Adrenal gland (tissue), 12 donors: ENCODE measurements around the gene ZNF500. TPM values are rescaled to one million over a fixed set of nuclear protein-coding genes. Genes with fewer than 3 reads are reported as not detected.

ENCODE experiments used
- DNase-seq, 7 donors: peaks; one replicate each; pipeline ENCODE4 v3.0.0-alpha.2; 2019 to 2020
- H3K27ac ChIP-seq, 5 donors: fragments of 200-600 bp; sonication (generic) in 4 of 5; 1 replicate in 3 of 5; 2 replicates in 2 of 5; pipeline versions ENCODE4 v1.5.1 to v1.8.0; 2016 to 2020; ENCODE audit warnings: mild to moderate bottlenecking in 1 of 5
- H3K27me3 ChIP-seq: fragments of 200-600 bp; 2 replicates; pipeline ENCODE4 v1.8.0; 2021
- H3K36me3 ChIP-seq, 2 donors: fragments of 200-600 bp; replicated peaks in 1 of 2; 1 replicate in 1 of 2; 2 replicates in 1 of 2; pipeline versions ENCODE4 v1.5.1 to v1.8.0; 2018 to 2022
- H3K4me1 ChIP-seq, 2 donors: fragments of 200-600 bp; replicated peaks in 1 of 2; 1 replicate in 1 of 2; 2 replicates in 1 of 2; pipeline versions ENCODE4 v1.5.1 to v1.8.0; 2018 to 2021
- H3K4me3 ChIP-seq, 4 donors: fragments of 200-600 bp; sonication (generic) in 3 of 4; one replicate each; pipeline ENCODE4 v1.5.1; 2016 to 2018
- H3K9me3 ChIP-seq, 3 donors: fragments of 200-600 bp; sonication (generic) in 1 of 3; replicated peaks in 1 of 3; 1 replicate in 2 of 3; 2 replicates in 1 of 3; pipeline versions ENCODE4 v1.5.1 to v1.8.0; 2016 to 2021
- POLR2A ChIP-seq, 2 donors: fragments of 450-650 bp; IDR thresholded peaks; one replicate each; pipeline ENCODE4 v1.6.1; 2017; ENCODE audit warnings: antibody characterized with exemption in 2 of 2, mild to moderate bottlenecking in 2 of 2, moderate library complexity in 1 of 2
- WGBS, 4 donors: extraction: QIAGEN DNeasy Blood & Tissue Kit in 2 of 4; methylation state at CpG; one replicate each; pipeline versions ENCODE4 v1.1.5 to v1.1.7; 2013 to 2017; 5-methylcytosine and 5-hydroxymethylcytosine counted together
- intact Hi-C, 2 donors: fragments of 100-400 bp; cut with DNase I; formaldehyde crosslinking; loops; one replicate each; pipeline versions ENCODE4 v1.14.1 to v1.15.0; 2022 to 2023
- polyA plus RNA-seq, 3 donors: library from polyadenylated mRNA; stranded (reverse); fragments of 200-250 nt in 2 of 3; fragments of 350-450 nt in 1 of 3; fragmentation: Illumina TruSeq in 1 of 3; extraction: RNeasy Lipid Tissue Mini Kit (QIAGEN cat#74804) in 1 of 3; gene quantifications; one replicate each; pipeline ENCODE4 v1.2.3, GENCODE V29; 2013 to 2014
- total RNA-seq, 9 donors: library from RNA; depleted of rRNA in 4 of 9; stranded (reverse); fragments of >200 nt in 4 of 9; fragments of 120-200 nt in 1 of 9; fragmentation: NEBNext Ultra II Directional in 1 of 9; extraction: Animal tissue kit (Norgen Biotek cat#: 25700) in 1 of 9; gene quantifications; one replicate each; pipeline versions ENCODE4 v1.1.0 to v1.2.4, GENCODE V29; 2013 to 2023
- TF ChIP-seq, protein P1 (sequence below), 6 experiments: fragments of 450-650 bp in 4 of 6; fragments of 200-600 bp in 2 of 6; sonication (generic) in 1 of 6; IDR thresholded peaks; 1 replicate in 5 of 6; 2 replicates in 1 of 6; pipeline versions ENCODE4 v1.5.1 to v1.8.0; 2016 to 2021; ENCODE audit warnings: antibody characterized with exemption in 6 of 6, mild to moderate bottlenecking in 2 of 6, moderate library complexity in 1 of 6
- donor health status: healthy with polysubstance abuse.
- donor health status: Bipolar disorder and iron deficiency.
- donor health status: DM: yes; HTN: yes; CAD: no.
- donor health status: DM: no; HTN: no; CAD: no.
- donor health status: DM: no; HTN: no; CAD: no.
- donor health status: DM: yes; HTN: yes; CAD: no.

ZNF500 gene
- total and polyA plus RNA-seq, 12 donors: 3.9 to 23.7 (median 11.4) TPM

DNA sequence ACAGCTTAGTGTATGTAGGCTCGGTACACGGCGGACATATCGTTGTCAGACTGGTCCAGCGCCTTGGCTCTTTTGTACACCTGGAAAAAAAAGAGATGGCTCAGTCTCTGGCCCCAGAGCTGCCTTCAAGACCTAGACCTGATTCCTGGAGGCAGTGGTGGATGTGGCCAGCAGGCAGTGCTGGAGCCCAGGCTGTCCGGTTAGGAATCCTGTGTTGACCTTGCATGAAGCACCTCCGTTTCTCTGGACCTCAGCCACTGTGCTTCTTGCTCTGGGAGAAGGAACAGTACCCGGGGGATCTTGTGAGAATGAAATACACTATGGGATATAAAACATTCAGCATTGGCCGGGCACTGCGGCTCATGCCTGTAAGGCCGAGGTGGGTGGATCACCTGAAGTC lies 38.3 kb upstream of the ZNF500 start:
- WGBS, 4 donors: 60 to 69% (median 63%) methylated on average over 11 of the region's 11 CpGs
- intact Hi-C loops: no loop called here
- no peaks in the 10 kb centered on the region for H3K27me3 ChIP-seq
- DNase-seq: peak; percentile 33 to 83 (median 72)
- H3K9me3 ChIP-seq: no peaks in the 10 kb centered on the region
- H3K4me1 ChIP-seq: peaks cover 25 to 41% of the 10 kb centered on the region in 2 donors
- TF ChIP-seq, protein P1, sequence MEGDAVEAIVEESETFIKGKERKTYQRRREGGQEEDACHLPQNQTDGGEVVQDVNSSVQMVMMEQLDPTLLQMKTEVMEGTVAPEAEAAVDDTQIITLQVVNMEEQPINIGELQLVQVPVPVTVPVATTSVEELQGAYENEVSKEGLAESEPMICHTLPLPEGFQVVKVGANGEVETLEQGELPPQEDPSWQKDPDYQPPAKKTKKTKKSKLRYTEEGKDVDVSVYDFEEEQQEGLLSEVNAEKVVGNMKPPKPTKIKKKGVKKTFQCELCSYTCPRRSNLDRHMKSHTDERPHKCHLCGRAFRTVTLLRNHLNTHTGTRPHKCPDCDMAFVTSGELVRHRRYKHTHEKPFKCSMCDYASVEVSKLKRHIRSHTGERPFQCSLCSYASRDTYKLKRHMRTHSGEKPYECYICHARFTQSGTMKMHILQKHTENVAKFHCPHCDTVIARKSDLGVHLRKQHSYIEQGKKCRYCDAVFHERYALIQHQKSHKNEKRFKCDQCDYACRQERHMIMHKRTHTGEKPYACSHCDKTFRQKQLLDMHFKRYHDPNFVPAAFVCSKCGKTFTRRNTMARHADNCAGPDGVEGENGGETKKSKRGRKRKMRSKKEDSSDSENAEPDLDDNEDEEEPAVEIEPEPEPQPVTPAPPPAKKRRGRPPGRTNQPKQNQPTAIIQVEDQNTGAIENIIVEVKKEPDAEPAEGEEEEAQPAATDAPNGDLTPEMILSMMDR (IDR thresholded peaks at IDR 0.05): peak in 4 of 6 experiments; percentile 20 to 46 (median 38)
- TF ChIP-seq POLR2A (IDR thresholded peaks at IDR 0.05): no peak
- H3K4me3 ChIP-seq: no peak overlapping the region
- peak overlapping the region in 3 of 5 donors; percentile 47 to 79 (median 47) for H3K27ac ChIP-seq
- peaks cover 0 to 43% of the 10 kb centered on the region in 2 donors for H3K36me3 ChIP-seq

DNA sequence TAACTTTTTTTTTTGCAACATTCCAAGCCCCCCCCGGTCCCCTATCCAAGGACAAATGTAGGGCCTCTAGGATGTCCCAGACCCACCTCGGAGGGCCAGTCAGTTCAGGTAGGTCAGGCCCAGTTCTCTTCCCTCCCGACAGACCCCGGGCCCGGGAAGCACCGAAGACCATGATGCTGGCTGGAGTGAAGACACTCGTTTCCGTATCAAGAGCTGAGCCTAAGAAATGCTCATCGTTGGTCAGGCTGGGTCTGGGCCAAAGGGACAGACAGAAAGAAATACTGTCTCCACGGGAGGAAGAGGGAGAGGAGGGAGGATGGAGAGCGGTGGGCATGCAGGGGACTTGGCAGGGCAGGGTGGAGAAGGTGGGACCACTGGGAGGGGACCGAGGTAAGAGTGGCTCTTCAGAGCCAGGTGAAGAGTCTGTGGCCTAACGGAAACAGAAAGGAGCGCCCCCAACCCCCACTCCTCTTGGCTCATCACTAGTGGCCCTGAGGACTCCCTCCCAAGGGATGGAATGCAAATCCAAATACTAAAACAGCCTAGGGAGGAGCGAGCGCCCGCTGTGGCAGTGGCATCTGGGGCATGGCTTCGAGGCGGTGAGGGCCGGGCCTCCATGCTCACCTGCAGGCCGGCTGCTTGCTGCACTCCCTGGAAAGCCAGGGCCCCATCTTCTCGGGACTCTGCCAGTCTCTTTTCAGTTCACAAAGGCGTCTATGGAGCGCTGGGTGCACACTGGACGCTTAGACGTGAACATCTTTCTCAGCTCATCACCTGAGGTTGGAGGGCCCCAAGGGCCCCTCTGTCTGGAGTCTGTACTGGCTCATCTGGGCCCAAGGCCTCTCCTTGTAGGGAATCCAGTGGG lies 37.2 kb upstream of the ZNF500 start:
- WGBS, 4 donors: 68 to 79% (median 74%) methylated on average over 23 to 26 of the region's 26 CpGs
- Histone ChIP-seq H3K9me3 (no peaks in the 10 kb centered on the region), H3K4me1 (peaks cover 28 to 45% of the 10 kb centered on the region in 2 donors), H3K27ac (peak overlapping the region in 2 of 5 donors; percentile 41 to 47), H3K27me3 (no peaks in the 10 kb centered on the region), H3K36me3 (peaks cover 0 to 42% of the 10 kb centered on the region in 2 donors), H3K4me3 (no peak overlapping the region)
- peak in 1 of 7 donors; percentile 25 for DNase-seq
- TF ChIP-seq, protein P1 (IDR thresholded peaks at IDR 0.05): no peak
- TF ChIP-seq POLR2A (IDR thresholded peaks at IDR 0.05): no peak
- intact Hi-C loops: no loop called here

DNA sequence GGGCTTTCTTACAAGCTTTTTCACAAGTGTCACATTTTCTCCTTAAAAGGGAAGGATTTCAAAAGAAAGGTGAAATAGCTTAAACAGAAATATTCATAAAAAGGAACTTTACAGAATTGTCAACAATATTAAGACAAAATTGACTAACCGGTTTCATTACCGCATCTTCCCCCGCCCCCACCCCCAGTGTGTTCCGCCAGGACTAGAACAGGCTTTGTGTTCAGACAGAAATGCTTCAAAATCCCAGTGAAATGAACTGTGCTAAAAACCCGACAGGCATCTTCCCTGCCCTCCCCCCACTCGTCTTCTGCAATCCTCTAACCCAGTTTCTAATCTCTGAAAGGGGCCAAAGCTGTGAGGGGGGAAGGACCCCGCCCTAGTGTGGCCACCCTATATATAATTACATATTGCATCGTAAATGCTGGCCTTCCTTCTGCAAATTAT lies 36.5 kb upstream of the ZNF500 start:
- Histone ChIP-seq H3K4me3 (peak overlapping the region in 1 of 4 donors; percentile 86), H3K27me3 (no peaks in the 10 kb centered on the region), H3K9me3 (no peaks in the 10 kb centered on the region), H3K4me1 (peaks cover 28 to 45% of the 10 kb centered on the region in 2 donors), H3K36me3 (peaks cover 0 to 40% of the 10 kb centered on the region in 2 donors), H3K27ac (peak overlapping the region in 2 of 5 donors; percentile 89 to 98)
- TF ChIP-seq, protein P1 (IDR thresholded peaks at IDR 0.05): no peak
- TF ChIP-seq POLR2A (IDR thresholded peaks at IDR 0.05): no peak
- DNase-seq: no peak
- intact Hi-C loops: no loop called here
- 42 to 54% (median 46%) methylated on average over 8 of the region's 8 CpGs for WGBS, 4 donors

DNA sequence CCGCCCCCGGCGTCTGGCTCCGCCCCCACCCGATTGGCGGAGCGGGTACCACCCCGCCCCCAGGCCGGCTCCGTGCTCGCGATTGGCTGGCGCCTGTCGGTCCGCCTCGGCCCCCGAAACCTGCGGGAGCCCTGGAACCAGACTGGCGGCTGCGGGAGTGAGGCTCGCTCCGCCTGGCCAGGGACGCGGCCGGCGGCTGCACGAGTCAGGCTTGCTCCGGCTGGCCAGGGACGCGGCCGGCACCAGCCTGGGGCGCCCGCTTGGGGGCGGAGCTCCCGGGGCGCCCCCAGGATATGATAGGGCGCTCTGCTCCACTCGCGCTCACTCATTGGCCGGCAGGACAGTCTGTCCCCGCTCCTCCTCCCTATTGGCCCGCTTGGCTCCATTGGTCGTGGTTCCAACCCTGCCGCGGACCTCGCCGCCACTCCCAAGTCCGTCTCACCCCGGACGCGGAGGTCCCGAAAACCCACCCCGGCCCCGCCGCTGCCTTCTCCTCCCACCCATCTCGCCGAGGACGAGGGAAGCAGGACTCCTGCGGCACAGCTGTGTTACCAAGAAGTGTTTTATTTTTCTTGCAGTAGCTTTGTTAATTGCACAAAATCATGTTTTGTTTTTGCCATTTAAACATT lies 35.8 kb upstream of the ZNF500 start:
- Histone ChIP-seq H3K4me3 (peak overlapping the region; percentile 43 to 92 (median 76)), H3K9me3 (no peaks in the 10 kb centered on the region), H3K4me1 (peaks cover 28 to 45% of the 10 kb centered on the region in 2 donors), H3K36me3 (peaks cover 0 to 40% of the 10 kb centered on the region in 2 donors), H3K27me3 (no peaks in the 10 kb centered on the region), H3K27ac (peak overlapping the region; percentile 69 to 98 (median 80))
- intact Hi-C loops: no loop called here
- WGBS, 4 donors: 0 to 1% (median 0%) methylated on average over 18 to 59 of the region's 59 CpGs
- TF ChIP-seq, protein P1 (IDR thresholded peaks at IDR 0.05): peak in 3 of 6 experiments; percentile 32 to 57 (median 42)
- no peak for TF ChIP-seq POLR2A (IDR thresholded peaks at IDR 0.05)
- DNase-seq: peak; percentile 93 to 96 (median 94)
